Activated T-cell treated with anti-CD3 and anti-CD28 coated beads, Interleukin-2, amount 50 U/mL, for 24 hours (primary cell): ENCODE measurements around the gene RGS1.
"Not testable (repeated sequence)": the region's sequence is repeated elsewhere in the genome, so short reads cannot be mapped to it uniquely, and the experiment has no call there.

Source experiments
- DNase-seq: peaks from one replicate; pipeline ENCODE4 v3.0.0-alpha.2; 2020
- H3K27ac Mint-ChIP-seq: 2 replicates; pipeline ENCODE4 v1.8.0; 2020; ENCODE audit warnings: mild to moderate bottlenecking, mixed read lengths
- H3K27me3 Mint-ChIP-seq: 2 replicates; pipeline ENCODE4 v1.8.0; 2020; ENCODE audit warnings: mixed read lengths
- H3K36me3 Mint-ChIP-seq: 2 replicates; pipeline ENCODE4 v1.8.0; 2020; ENCODE audit warnings: low read depth, mixed read lengths
- H3K4me1 Mint-ChIP-seq: 2 replicates; pipeline ENCODE4 v1.8.0; 2020; ENCODE audit warnings: low read depth, mixed read lengths
- H3K4me3 Mint-ChIP-seq: 2 replicates; pipeline ENCODE4 v1.8.0; 2020; ENCODE audit warnings: mild to moderate bottlenecking, moderate library complexity, mixed read lengths
- H3K9me3 Mint-ChIP-seq: 2 replicates; pipeline ENCODE4 v1.8.0; 2020; ENCODE audit warnings: mixed read lengths

RGS1 gene, protein sequence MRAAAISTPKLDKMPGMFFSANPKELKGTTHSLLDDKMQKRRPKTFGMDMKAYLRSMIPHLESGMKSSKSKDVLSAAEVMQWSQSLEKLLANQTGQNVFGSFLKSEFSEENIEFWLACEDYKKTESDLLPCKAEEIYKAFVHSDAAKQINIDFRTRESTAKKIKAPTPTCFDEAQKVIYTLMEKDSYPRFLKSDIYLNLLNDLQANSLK

DNA sequence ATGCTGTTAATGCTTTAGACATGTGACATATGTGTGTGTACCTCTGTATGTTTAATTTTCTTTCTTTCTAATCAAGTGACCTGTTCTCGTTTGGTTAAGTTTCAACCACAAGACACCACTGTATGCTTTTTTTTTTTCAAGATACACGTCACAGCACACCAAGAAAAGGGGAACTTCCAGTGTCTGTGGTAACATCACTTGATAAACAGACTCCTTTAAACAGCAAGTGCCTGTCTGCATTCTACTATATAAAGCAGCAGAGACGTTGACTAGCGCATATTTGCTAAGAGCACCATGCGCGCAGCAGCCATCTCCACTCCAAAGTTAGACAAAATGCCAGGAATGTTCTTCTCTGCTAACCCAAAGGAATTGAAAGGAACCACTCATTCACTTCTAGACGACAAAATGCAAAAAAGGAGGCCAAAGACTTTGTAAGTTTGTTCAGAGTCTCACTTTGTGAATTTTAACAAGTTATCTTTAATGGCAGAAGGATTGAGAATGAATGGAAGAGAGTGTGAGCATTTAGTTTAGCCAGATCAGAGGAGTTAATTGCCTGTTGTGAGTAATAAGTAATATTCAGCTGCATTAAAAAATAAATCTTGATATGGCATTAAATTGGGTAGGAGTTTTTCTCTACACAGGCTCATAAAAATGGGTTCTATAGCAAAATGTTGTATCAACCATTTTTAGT lies at the start of gene RGS1:
Gene RGS1, plus strand, starts transcription at position 275 of the 691 bp plus-strand sequence. Its CDS starts 20 bp downstream, at position 295.
- H3K27me3 Mint-ChIP-seq, result no peaks in the 10 kb centered on the region
- H3K9me3 Mint-ChIP-seq, result peaks cover 5% of the 10 kb centered on the region
- H3K27ac Mint-ChIP-seq, result peak within 1 kb of the TSS; percentile 80
- peak within 1 kb of the TSS; percentile 73 for H3K4me3 Mint-ChIP-seq
- peak; percentile 65 for DNase-seq
- H3K4me1 Mint-ChIP-seq, result peaks cover 89% of the 10 kb centered on the region
- H3K36me3 Mint-ChIP-seq, result peaks cover 28% of the 10 kb centered on the region

- H3K4me1 Mint-ChIP-seq, result peaks cover 35% of the 10 kb centered on the region
- no peak overlapping the region for H3K27ac Mint-ChIP-seq
- no peaks in the 10 kb centered on the region for H3K36me3 Mint-ChIP-seq
- no peaks in the 10 kb centered on the region for H3K27me3 Mint-ChIP-seq
- DNase-seq, result no peak
- no peak overlapping the region for H3K4me3 Mint-ChIP-seq
- H3K9me3 Mint-ChIP-seq, result no peaks in the 10 kb centered on the region
Observed at GRCh38 chr1:192527111-192527795, 48.3 kb upstream of the RGS1 start.

- Mint-ChIP-seq H3K27me3 (no peaks in the 10 kb centered on the region), H3K36me3 (no peaks in the 10 kb centered on the region), H3K9me3 (no peaks in the 10 kb centered on the region), H3K27ac (no peak overlapping the region), H3K4me1 (peaks cover 32% of the 10 kb centered on the region), H3K4me3 (no peak overlapping the region)
- DNase-seq, result no peak
Observed at GRCh38 chr1:192527950-192528349, 47.6 kb upstream of the RGS1 start.

DNA sequence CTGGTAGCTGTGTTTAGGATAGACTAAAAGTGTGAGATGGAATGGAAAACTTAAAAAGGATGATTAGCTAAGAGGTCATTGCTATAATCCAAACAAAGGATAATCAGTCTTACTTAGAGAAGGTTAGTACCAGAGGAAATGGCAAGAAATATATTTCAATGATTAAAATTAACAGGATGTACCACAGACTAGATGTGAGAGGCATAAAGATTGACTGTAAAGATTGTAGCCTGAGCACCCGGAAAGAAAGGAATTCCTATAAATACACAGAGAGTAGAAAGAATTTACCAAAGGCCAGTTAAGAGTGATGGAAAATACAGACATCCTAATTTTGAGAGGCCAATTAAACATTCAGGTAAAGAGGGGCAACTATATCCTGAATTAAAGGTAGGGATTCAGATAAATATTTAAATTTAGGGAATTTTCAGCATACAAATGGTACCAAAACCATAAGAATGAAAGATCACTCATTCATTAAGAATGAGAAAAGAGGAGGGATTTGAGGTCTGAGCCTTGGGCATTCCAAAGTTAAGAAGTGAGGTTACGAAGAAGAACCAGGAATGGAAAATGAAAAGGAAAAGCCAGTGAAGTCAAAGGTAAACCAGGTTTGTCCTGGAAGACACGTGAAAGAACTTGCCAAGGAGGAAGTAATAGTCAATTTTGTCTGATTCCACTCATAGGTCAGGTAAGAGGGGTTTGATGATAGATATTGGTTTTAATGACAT lies 46.4 kb upstream of the RGS1 start:
- H3K27ac Mint-ChIP-seq, result no peak overlapping the region

GRCh38 chr1:192529811-192530210 lies 45.8 kb upstream of the RGS1 start:
- H3K27ac Mint-ChIP-seq, result peak overlapping the region; percentile 34
- no peak for DNase-seq
- no peaks in the 10 kb centered on the region for H3K36me3 Mint-ChIP-seq
- H3K4me3 Mint-ChIP-seq, result no peak overlapping the region
- H3K9me3 Mint-ChIP-seq, result no peaks in the 10 kb centered on the region
- no peaks in the 10 kb centered on the region for H3K27me3 Mint-ChIP-seq
- peaks cover 29% of the 10 kb centered on the region for H3K4me1 Mint-ChIP-seq

More for the DNA sequence above, 46.4 kb upstream of the RGS1 start:
- no peak overlapping the region for H3K4me3 Mint-ChIP-seq
- H3K36me3 Mint-ChIP-seq, result no peaks in the 10 kb centered on the region
- no peaks in the 10 kb centered on the region for H3K27me3 Mint-ChIP-seq
- no peak for DNase-seq
- H3K9me3 Mint-ChIP-seq, result no peaks in the 10 kb centered on the region
- peaks cover 32% of the 10 kb centered on the region for H3K4me1 Mint-ChIP-seq

DNA sequence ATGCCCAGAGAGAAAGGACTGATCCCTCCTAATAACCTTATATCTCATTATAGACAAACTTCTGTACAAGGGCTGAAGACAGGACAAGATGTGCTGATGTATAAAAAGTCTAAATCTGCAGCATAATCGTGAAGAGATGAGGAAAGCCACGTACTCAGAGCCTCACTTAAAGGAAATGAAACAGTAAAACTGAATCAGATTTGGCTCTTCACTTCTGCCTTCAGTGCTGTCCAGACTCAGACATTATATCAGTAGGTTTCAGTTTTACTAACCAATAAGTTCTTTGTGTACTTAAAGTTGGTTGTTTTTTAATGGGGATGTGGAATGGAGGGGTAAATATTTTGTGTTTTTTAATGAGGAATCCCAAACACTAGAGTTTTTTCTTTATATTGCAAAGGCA lies 45.3 kb upstream of the RGS1 start:
- H3K4me3 Mint-ChIP-seq, result no peak overlapping the region
- H3K9me3 Mint-ChIP-seq, result no peaks in the 10 kb centered on the region
- peak overlapping the region; percentile 58 for H3K27ac Mint-ChIP-seq
- H3K4me1 Mint-ChIP-seq, result peaks cover 29% of the 10 kb centered on the region
- no peaks in the 10 kb centered on the region for H3K36me3 Mint-ChIP-seq
- DNase-seq, result no peak
- H3K27me3 Mint-ChIP-seq, result no peaks in the 10 kb centered on the region

GRCh38 chr1:192531037-192531703 lies 44.4 kb upstream of the RGS1 start:
- not testable (repeated sequence) for H3K36me3 Mint-ChIP-seq, H3K9me3 Mint-ChIP-seq, H3K27ac Mint-ChIP-seq, H3K27me3 Mint-ChIP-seq, H3K4me3 Mint-ChIP-seq
- peaks cover 29% of the 10 kb centered on the region for H3K4me1 Mint-ChIP-seq
- peak; percentile 46 for DNase-seq

- Mint-ChIP-seq H3K27me3 (no peaks in the 10 kb centered on the region), H3K9me3 (no peaks in the 10 kb centered on the region), H3K27ac (no peak overlapping the region), H3K36me3 (no peaks in the 10 kb centered on the region), H3K4me3 (no peak overlapping the region), H3K4me1 (peaks cover 46% of the 10 kb centered on the region)
- DNase-seq, result no peak
Observed at GRCh38 chr1:192534666-192535065, 40.9 kb upstream of the RGS1 start.

DNA sequence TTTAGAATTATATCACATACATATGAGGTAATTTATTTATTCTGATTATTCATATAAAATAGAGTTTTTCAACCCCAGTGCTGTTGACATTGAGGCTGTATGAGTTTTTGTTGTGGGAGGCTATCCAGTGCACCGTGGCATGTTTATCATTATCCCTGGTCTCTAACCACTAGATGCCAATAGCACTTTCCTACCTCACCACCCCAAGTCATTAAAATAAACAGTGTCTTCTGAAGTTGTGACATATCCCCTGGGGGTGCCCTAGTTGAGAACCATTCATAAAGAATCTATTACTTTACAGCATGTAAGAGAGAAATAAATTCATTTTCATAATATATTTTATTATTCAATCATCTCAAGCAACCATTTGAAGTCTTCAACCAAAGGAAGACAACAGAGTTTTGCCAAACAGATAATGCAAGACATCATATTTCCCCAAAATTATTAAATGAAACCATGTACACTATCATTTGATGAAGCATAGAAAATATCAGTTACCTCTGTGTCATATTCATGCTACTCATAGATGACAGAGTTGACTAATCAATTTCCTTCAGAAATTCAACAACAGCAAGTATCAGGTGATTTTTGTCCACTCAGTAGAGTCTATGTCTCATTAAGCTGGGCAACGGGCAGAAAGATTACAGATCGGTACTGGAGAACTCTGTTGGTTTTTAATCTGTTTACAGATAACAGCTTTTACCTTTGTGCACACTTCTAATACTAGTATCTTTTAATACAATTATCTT lies 39.5 kb upstream of the RGS1 start:
- Mint-ChIP-seq H3K27me3 (no peaks in the 10 kb centered on the region), H3K4me1 (peaks cover 40% of the 10 kb centered on the region), H3K36me3 (no peaks in the 10 kb centered on the region), H3K4me3 (no peak overlapping the region), H3K9me3 (no peaks in the 10 kb centered on the region), H3K27ac (no peak overlapping the region)
- no peak for DNase-seq

DNA sequence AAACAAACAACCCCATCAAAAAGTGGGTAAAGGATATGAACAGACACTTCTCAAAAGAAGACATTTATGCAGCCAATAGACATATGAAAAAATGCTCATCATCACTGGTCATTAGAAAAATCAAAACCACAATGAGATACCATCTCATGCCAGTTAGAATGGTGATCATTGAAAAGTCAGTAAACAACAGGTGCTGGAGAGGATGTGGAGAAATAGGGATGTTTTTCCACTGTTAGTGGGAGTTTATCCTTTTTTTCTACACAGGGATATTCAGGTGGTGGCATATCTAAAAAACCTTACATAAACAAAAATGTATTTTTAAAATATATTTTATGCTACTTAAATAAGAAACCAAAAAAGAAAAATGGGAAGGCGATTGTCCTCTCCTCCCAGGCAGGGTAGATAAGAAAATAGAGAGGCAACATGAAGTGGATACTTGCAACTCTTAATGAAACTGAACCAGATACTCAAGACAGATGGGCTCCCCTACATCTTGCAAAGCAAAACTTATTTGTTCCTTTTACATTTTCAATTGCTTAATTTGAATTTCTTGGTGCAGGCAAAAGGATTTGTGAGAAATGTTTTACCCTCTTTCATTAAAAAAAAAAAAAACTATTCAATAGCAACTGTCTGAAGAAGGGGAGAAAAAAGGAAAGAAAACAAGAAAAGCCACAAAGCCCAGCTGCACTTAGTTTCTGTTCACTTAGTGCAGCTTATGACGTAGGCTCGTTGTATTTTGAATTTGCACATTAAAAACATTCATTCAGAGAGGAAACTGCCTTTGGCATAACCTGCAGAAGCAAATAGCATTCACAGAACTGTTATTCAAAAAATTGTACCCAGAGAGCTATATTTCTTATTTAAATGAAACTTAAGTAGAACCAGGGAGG lies 36.9 kb upstream of the RGS1 start:
- Mint-ChIP-seq H3K27ac (peak overlapping the region; percentile 51), H3K27me3 (no peaks in the 10 kb centered on the region), H3K9me3 (no peaks in the 10 kb centered on the region), H3K4me1 (peaks cover 42% of the 10 kb centered on the region), H3K4me3 (no peak overlapping the region), H3K36me3 (no peaks in the 10 kb centered on the region)
- DNase-seq, result no peak

- Mint-ChIP-seq H3K4me3 (no peak overlapping the region), H3K27me3 (no peaks in the 10 kb centered on the region), H3K4me1 (peaks cover 47% of the 10 kb centered on the region), H3K9me3 (no peaks in the 10 kb centered on the region), H3K27ac (peak overlapping the region; percentile 26), H3K36me3 (no peaks in the 10 kb centered on the region)
- no peak for DNase-seq
Observed at GRCh38 chr1:192539297-192540092, 36.1 kb upstream of the RGS1 start.

DNA sequence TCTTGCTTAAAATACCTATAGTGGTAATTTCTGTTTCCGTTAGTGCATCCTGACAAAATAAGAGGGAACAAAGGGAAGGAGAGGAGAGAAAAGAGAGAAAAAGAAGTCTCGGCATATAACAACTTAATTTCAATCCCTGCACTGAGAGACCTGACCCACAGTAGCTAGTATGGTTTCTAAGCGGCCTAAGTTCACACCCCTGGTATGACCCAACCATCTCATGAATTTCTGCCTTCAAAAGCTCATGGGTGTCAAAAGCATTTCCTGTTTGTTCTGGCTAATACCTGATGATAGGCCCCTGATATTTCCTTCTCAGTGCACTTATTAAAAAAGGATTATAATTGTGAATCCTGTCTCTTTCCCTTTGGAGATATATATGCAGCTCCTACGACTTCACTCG lies 32.1 kb upstream of the RGS1 start:
- no peak for DNase-seq
- Mint-ChIP-seq H3K9me3 (no peaks in the 10 kb centered on the region), H3K36me3 (no peaks in the 10 kb centered on the region), H3K4me3 (no peak overlapping the region), H3K27me3 (no peaks in the 10 kb centered on the region), H3K27ac (no peak overlapping the region), H3K4me1 (peaks cover 56% of the 10 kb centered on the region)
